Erythroblast (primary cell): ENCODE data around the gene ARRDC1.

Source experiments
- GATA1 ChIP-seq: IDR thresholded peaks from 2 replicates; pipeline ENCODE4 v1.6.1; 2011; ENCODE audit warnings: low read depth, mild to moderate bottlenecking, control low read depth, low read length, moderate library complexity
- POLR2A ChIP-seq: IDR thresholded peaks from 2 replicates; pipeline ENCODE4 v1.6.1; 2011; ENCODE audit warnings: mild to moderate bottlenecking, low read length

- TF ChIP-seq POLR2A (no peak), GATA1 (no peak)
Measured at GRCh38 chr9:137645211-137645610, 39.7 kb downstream of the ARRDC1 start.
